ENCODE data around the gene LELP1. TPM values are rescaled to one million over a fixed set of nuclear protein-coding genes. Genes with fewer than 3 reads are reported as not detected.

The LELP1 gene
- total and polyA plus RNA-seq, 2 donors (not counting 3 experiments of a cell fraction or from before 2014, with no cell fraction given): not detected

GRCh38 chr1:153233448-153233847 lies 30.2 kb downstream of the LELP1 start:
- intact Hi-C loops (cut with micrococcal nuclease): no loop called here

More at GRCh38 chr1:153233448-153233847, 30.2 kb downstream of the LELP1 start:
- Histone ChIP-seq H3K79me2 (ENCODE audit: control insufficient read depth, insufficient read depth, low read length) (no peaks in the 10 kb centered on the region), H3K36me3 (ENCODE audit: control insufficient read depth in 2 of 2, extremely low read depth in 1 of 2, insufficient read depth in 2 of 2, low read length in 2 of 2) (no peaks in the 10 kb centered on the region), H3K27ac (ENCODE audit: insufficient read depth, low read depth, low read length) (no peak overlapping the region), H3K9ac (replicated peaks; ENCODE audit: extremely low read depth, insufficient read depth, low read length) (no peak overlapping the region), H4K20me1 (replicated peaks; ENCODE audit: control insufficient read depth, extremely low read depth, insufficient read depth, low read length) (no peaks in the 10 kb centered on the region), H3K4me1 (ENCODE audit: control insufficient read depth, extremely low read depth, insufficient read depth, low read length) (no peaks in the 10 kb centered on the region), H3K4me3 (replicated peaks in 1 of 3; ENCODE audit: insufficient read depth in 1 of 3, low read depth in 1 of 3, low read length in 3 of 3) (no peak overlapping the region), H3K27me3 (ENCODE audit: control insufficient read depth in 2 of 2, insufficient read depth in 2 of 2, low read length in 2 of 2) (no peaks in the 10 kb centered on the region), H3K9me3 (replicated peaks; ENCODE audit: control insufficient read depth, insufficient read depth, low read length) (no peaks in the 10 kb centered on the region), H3K9me1 (replicated peaks; ENCODE audit: control insufficient read depth, extremely low read depth, insufficient read depth, low read length) (no peaks in the 10 kb centered on the region), H2AFZ (ENCODE audit: low read depth, low read length) (no peak overlapping the region), H3K4me2 (ENCODE audit: insufficient read depth, low read length) (no peak overlapping the region)
- TF ChIP-seq CTCF (IDR thresholded peaks at IDR 0.05; ENCODE audit: extremely low read depth in 1 of 2, insufficient read depth in 1 of 2, low read depth in 1 of 2, low read length in 2 of 2): no peak
- TF ChIP-seq MYC (IDR thresholded peaks at IDR 0.05; ENCODE audit: low read depth, low read length): no peak
- TF ChIP-seq EZH2 (IDR thresholded peaks at IDR 0.05; ENCODE audit: borderline replicate concordance, low read depth, low read length, severe bottlenecking): no peak
- TF ChIP-seq POLR2A (IDR thresholded peaks at IDR 0.05; ENCODE audit: low read depth, low read length): no peak
- TF ChIP-seq GATA2 (IDR thresholded peaks at IDR 0.05; ENCODE audit: insufficient read depth, insufficient read length, low read depth, low read length): no peak
- no peak for TF ChIP-seq POLR2AphosphoS5 (IDR thresholded peaks at IDR 0.05; ENCODE audit: insufficient read depth, low read depth, low read length)
- TF ChIP-seq FOS (IDR thresholded peaks at IDR 0.05; ENCODE audit: borderline replicate concordance, insufficient read depth, low read length): no peak
- TF ChIP-seq MAX (IDR thresholded peaks at IDR 0.05; ENCODE audit: insufficient read depth, insufficient read length): no peak
- ChIA-PET CTCF (interaction anchor here (1.5 kb wide), 2 partner anchors 9 to 12 kb away, joined by 3 to 7 read pairs; no protein-coding TSS in a partner anchor), POLR2A (no interaction called here)
- FAIRE-seq (no peak), DNase-seq (ENCODE audit: low read depth, low spot score) (no peak)
- dilution Hi-C loops (cut with MboI; ENCODE audit: extremely low pct_ligation_motif_present, low sequenced_read_pairs): no loop called here
- no TSS peak for BruUV-seq (replicated peaks)

All from endothelial cell of umbilical vein (primary cell).